ENCODE results near the gene PTPRH. TPM values are rescaled to one million over a fixed set of nuclear protein-coding genes. Genes with fewer than 3 reads are reported as not detected.
A peak's percentile ranks its signal among the peaks of the same experiment; 100 is the strongest.

The PTPRH gene
- total RNA-seq, 1 donor from 2014 or later = 1.0 TPM

DNA sequence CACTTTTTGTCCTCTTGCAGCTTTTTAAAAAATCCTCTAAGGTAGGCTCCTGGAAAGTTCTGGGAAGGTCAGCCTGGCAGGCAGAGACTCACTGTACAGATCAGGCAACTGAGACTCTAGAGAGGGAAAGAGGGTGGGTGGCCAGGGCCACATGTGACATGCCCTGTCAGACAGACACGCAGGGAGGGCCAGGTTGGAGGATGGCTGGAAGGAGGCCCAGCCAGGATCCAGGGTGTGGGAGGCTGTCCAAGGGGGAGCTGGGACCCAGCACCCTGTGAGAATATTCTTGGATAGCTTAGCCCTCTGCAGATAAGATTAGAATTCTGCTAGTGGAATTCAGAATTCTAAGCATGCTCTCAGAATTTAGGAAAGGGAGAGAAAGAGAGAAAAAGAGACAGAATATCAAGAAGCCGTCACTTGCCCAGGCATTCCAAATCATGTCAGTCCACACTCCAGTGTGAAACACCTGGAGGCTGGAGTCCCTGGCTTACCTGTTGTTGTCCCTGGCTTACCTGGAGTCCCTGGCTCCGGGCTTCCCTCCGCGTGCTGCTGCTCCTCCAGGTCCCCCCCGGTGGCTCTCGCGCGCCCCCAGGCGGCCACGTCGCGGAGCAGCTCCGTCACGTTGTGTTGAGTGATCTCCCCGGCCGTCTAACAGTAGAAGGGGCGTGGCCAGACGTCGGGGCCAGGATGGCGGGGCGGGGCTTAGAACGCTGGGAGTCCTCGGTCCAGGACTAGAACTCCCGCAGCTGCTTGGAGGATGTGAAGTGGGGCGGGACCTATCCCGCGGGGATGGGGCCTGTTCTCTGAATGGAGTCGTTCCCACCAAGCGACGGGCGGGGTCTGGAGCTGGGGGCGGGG, 48.9 kb downstream of the PTPRH start:
- no peaks in the 10 kb centered on the region for H4K20me1 ChIP-seq (ENCODE audit: insufficient read depth, low read length)
- FAIRE-seq (no peak), DNase-seq (ENCODE audit: low read depth) (peak; percentile 29)
- Mint-ChIP-seq H3K36me3 (ENCODE audit: low read depth, unreplicated experiment) (no peaks in the 10 kb centered on the region), H3K9me3 (ENCODE audit: unreplicated experiment) (no peaks in the 10 kb centered on the region), H3K4me1 (ENCODE audit: low read depth, unreplicated experiment) (peaks cover 3% of the 10 kb centered on the region), H3K27ac (ENCODE audit: unreplicated experiment) (no peak overlapping the region), H3K4me3 (ENCODE audit: unreplicated experiment) (peak overlapping the region; percentile 45), H3K27me3 (ENCODE audit: low read depth, unreplicated experiment) (peaks cover 30% of the 10 kb centered on the region)
- H3K36me3 ChIP-seq (ENCODE audit: insufficient read depth, low read length) = no peaks in the 10 kb centered on the region
- no peak overlapping the region for H3K9ac ChIP-seq (ENCODE audit: low read length)
- peaks cover 16% of the 10 kb centered on the region for H3K27me3 ChIP-seq (ENCODE audit: insufficient read depth, low read length)
- no peak overlapping the region for H3K4me3 ChIP-seq (ENCODE audit: insufficient read depth, low read depth, low read length)
- TF ChIP-seq, protein P1, sequence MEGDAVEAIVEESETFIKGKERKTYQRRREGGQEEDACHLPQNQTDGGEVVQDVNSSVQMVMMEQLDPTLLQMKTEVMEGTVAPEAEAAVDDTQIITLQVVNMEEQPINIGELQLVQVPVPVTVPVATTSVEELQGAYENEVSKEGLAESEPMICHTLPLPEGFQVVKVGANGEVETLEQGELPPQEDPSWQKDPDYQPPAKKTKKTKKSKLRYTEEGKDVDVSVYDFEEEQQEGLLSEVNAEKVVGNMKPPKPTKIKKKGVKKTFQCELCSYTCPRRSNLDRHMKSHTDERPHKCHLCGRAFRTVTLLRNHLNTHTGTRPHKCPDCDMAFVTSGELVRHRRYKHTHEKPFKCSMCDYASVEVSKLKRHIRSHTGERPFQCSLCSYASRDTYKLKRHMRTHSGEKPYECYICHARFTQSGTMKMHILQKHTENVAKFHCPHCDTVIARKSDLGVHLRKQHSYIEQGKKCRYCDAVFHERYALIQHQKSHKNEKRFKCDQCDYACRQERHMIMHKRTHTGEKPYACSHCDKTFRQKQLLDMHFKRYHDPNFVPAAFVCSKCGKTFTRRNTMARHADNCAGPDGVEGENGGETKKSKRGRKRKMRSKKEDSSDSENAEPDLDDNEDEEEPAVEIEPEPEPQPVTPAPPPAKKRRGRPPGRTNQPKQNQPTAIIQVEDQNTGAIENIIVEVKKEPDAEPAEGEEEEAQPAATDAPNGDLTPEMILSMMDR (IDR thresholded peaks at IDR 0.05; ENCODE audit: insufficient read depth, low read depth, low read length) = peak; percentile 56
- TF ChIP-seq EZH2 (IDR thresholded peaks at IDR 0.05; ENCODE audit: insufficient read depth, low read length) = no peak
- no peak overlapping the region for H3K4me2 ChIP-seq (ENCODE audit: low read length)
- H2AFZ ChIP-seq (ENCODE audit: low read depth, low read length) = no peak overlapping the region
- peaks cover 6% of the 10 kb centered on the region for H3K4me1 ChIP-seq (ENCODE audit: insufficient read depth, low read length)
- H3K79me2 ChIP-seq (ENCODE audit: insufficient read depth, low read length) = no peaks in the 10 kb centered on the region
- H3K27ac ChIP-seq (ENCODE audit: low read depth, low read length) = no peak overlapping the region
- no peaks in the 10 kb centered on the region for H3K9me3 ChIP-seq (ENCODE audit: insufficient read depth, low read depth, low read length)

DNA sequence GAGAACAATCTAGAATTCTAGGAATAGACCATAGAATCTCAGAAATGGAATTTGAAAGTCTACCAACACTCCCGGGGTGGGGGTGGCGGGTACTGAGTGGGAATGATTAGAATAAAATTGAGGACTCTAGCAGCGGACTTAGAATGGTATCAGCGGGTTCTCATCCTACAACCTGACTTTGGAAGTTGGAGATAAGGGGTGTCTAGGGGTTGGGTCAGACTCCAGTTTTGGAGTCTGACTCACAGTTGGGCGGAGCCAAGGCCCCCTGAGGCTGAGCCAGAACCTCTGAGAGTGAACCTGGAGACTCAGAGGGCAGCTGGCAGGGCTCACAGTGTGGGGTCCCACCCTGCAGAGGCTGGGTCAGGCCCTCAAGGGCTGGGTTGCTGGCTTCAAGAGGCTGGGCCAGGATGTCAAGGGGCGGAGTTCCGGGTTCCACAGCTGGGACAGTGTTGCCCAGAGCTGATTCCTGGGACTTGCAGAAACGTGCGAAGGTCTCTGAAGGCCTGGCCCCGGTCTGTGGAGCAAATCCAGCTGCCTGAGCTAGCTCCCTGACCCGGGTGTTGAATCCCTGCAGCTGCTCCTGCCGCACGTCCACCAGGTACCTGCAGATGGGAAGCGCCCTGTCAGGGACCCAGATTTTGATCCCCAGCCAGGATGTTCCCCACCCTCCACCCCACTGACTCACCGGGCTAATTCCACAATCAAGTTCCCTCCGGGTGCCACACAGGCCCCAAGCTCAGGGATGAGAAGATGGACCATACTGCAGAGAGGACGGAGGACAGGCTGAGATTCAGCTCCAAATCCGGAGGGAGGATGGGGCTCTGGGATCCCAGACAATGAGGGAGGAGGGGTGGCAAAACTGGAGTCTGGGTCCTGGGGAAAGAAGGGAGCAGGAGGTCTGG, 50.2 kb downstream of the PTPRH start:
- H3K27ac Mint-ChIP-seq (ENCODE audit: unreplicated experiment) = peak overlapping the region; percentile 53
- DNase-seq (ENCODE audit: low read depth) (no peak), FAIRE-seq (no peak)
- H3K4me1 Mint-ChIP-seq (ENCODE audit: low read depth, unreplicated experiment) = peaks cover 3% of the 10 kb centered on the region
- Histone ChIP-seq H4K20me1 (ENCODE audit: insufficient read depth, low read length) (no peaks in the 10 kb centered on the region), H3K4me3 (ENCODE audit: insufficient read depth, low read depth, low read length) (no peak overlapping the region), H2AFZ (ENCODE audit: low read depth, low read length) (no peak overlapping the region), H3K4me1 (ENCODE audit: insufficient read depth, low read length) (peaks cover 6% of the 10 kb centered on the region), H3K9me3 (ENCODE audit: insufficient read depth, low read depth, low read length) (no peaks in the 10 kb centered on the region), H3K27ac (ENCODE audit: low read depth, low read length) (no peak overlapping the region), H3K79me2 (ENCODE audit: insufficient read depth, low read length) (no peaks in the 10 kb centered on the region), H3K4me2 (ENCODE audit: low read length) (no peak overlapping the region), H3K27me3 (ENCODE audit: insufficient read depth, low read length) (peaks cover 16% of the 10 kb centered on the region), H3K9ac (ENCODE audit: low read length) (no peak overlapping the region), H3K36me3 (ENCODE audit: insufficient read depth, low read length) (no peaks in the 10 kb centered on the region)
- H3K4me3 Mint-ChIP-seq (ENCODE audit: unreplicated experiment) = no peak overlapping the region
- H3K27me3 Mint-ChIP-seq (ENCODE audit: low read depth, unreplicated experiment) = peaks cover 35% of the 10 kb centered on the region
- no peaks in the 10 kb centered on the region for H3K36me3 Mint-ChIP-seq (ENCODE audit: low read depth, unreplicated experiment)
- no peak for TF ChIP-seq EZH2 (IDR thresholded peaks at IDR 0.05; ENCODE audit: insufficient read depth, low read length)
- TF ChIP-seq, protein P1 (IDR thresholded peaks at IDR 0.05; ENCODE audit: insufficient read depth, low read depth, low read length) = no peak
- H3K9me3 Mint-ChIP-seq (ENCODE audit: unreplicated experiment) = no peaks in the 10 kb centered on the region

Data from astrocyte (in vitro differentiated cells and primary cell).